ENCODE results near the gene CDY2B. TPM values are rescaled to one million over a fixed set of nuclear protein-coding genes. Genes with fewer than 3 reads are reported as not detected.
"Not testable (repeated sequence)": the region's sequence is repeated elsewhere in the genome, so short reads cannot be mapped to it uniquely, and the experiment has no call there.

Gene CDY2B
- polyA plus RNA-seq, 1 donor from 2014 or later: not detected

DNA sequence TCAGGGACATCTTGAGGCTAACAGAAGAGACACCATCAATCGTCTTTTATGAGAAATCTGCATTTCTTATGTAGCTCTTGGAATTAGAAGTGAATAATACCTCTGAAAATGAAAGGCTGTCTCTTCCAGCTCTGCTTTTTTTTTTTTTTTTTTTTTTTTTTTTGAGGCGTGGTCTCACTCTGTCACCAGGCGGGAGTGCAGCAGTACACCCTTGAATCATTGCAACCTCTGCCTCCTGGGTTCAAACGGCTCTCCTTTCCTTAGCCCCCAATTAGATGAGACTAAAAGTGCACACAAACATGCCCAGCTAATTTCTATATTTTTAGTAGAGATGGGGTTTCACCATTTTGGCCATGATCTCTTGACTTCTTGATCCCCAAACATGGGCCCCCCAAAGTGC lies 12.2 kb downstream of the CDY2B start:
- H3F3A ChIP-seq (ENCODE audit: insufficient read depth, low read length, poor library complexity, severe bottlenecking); H3K27ac ChIP-seq (ENCODE audit: low read length); H3K9me2 ChIP-seq (ENCODE audit: insufficient read depth, low read length); H3K79me2 ChIP-seq (replicated peaks; ENCODE audit: insufficient read depth, low read length); H3K36me3 ChIP-seq (ENCODE audit: insufficient read depth, low read length); H4K20me1 ChIP-seq (ENCODE audit: insufficient read depth); H3K4me2 ChIP-seq (ENCODE audit: low read length); H2AFZ ChIP-seq (ENCODE audit: low read depth, low read length); H3K4me3 ChIP-seq (ENCODE audit: low read length); H3K9me3 ChIP-seq (ENCODE audit: low read length); H3K9ac ChIP-seq (ENCODE audit: low read length); H3K27me3 ChIP-seq (ENCODE audit: insufficient read depth, low read depth, low read length): not testable (repeated sequence)

DNA sequence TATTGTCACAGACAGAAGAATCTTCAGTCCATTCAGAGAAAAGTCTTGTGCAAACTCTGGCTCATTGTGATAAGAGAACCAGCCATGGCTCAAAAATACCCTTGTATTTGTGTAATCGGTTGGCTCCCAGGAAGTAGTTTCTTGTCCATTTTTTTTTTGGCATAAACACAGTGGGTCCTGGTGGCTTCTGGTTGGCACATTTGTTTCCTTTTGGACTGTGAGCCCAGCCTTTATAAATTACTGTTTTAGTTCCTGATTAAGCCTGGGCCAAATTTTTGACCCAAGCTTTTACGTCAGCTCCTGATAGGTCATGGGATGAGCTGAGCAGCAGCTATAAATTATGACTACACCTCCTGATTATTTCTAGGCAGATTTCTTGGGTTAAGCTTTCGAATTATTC lies 19.4 kb downstream of the CDY2B start:
- not testable (repeated sequence) for H3K4me2 ChIP-seq (ENCODE audit: low read length)

DNA sequence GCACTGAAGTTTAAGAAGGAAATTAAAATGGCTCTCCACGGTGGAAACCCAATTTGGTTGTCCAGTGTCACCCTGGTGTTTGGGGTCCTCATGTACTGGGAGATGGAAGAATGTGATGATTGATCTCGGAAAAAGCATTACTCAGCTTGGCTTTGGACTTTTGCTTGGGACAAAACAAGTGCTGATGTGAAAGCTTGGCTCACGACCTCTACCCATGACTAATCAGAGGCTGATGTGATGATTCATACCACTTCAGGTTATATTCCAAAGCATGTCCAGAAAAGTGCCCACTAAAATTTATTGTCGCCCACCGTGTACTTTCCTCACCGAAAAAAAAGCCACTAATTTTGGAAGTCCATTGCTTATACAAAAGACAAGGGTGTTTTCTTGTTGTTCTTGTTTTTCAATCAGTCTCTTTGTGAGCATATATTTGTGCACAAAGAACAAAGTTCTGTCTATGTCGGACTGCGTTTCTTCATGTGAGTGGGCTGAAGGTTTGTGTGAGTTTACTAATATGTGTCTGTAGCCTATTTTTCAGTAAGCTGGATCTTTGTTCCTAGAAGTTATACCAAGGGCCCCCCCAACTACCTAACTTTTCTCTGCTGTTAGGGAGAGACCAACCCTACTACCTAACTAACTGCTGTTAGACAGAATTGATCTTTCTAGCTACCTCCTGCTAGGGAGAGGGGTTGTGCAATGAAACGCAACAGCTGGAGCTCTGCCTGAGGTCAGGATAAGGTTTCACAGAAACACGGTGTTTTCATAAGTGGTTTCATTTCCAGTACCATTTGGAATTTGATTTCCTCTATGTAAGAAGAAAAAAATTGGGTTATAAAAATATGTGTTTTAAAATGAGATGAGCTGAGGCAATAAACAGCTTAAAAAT lies 22.8 kb downstream of the CDY2B start:
- not testable (repeated sequence) for H3K4me2 ChIP-seq (ENCODE audit: low read length); H3K9ac ChIP-seq (ENCODE audit: low read length); H2AFZ ChIP-seq (ENCODE audit: low read depth, low read length); H3F3A ChIP-seq (ENCODE audit: insufficient read depth, low read length, poor library complexity, severe bottlenecking); H4K20me1 ChIP-seq (ENCODE audit: insufficient read depth); H3K9me2 ChIP-seq (ENCODE audit: insufficient read depth, low read length); H3K27ac ChIP-seq (ENCODE audit: low read length); H3K27me3 ChIP-seq (ENCODE audit: insufficient read depth, low read depth, low read length); H3K9me3 ChIP-seq (ENCODE audit: low read length); H3K36me3 ChIP-seq (ENCODE audit: insufficient read depth, low read length); H3K4me3 ChIP-seq (ENCODE audit: low read length); H3K79me2 ChIP-seq (replicated peaks; ENCODE audit: insufficient read depth, low read length)

More for the DNA sequence above, 19.4 kb downstream of the CDY2B start:
- not testable (repeated sequence) for H3K27me3 ChIP-seq (ENCODE audit: insufficient read depth, low read depth, low read length); H3K9me2 ChIP-seq (ENCODE audit: insufficient read depth, low read length); H3K9me3 ChIP-seq (ENCODE audit: low read length); H2AFZ ChIP-seq (ENCODE audit: low read depth, low read length); H3K27ac ChIP-seq (ENCODE audit: low read length); H3K79me2 ChIP-seq (replicated peaks; ENCODE audit: insufficient read depth, low read length); H3F3A ChIP-seq (ENCODE audit: insufficient read depth, low read length, poor library complexity, severe bottlenecking); H4K20me1 ChIP-seq (ENCODE audit: insufficient read depth); H3K9ac ChIP-seq (ENCODE audit: low read length); H3K36me3 ChIP-seq (ENCODE audit: insufficient read depth, low read length); H3K4me3 ChIP-seq (ENCODE audit: low read length)

DNA sequence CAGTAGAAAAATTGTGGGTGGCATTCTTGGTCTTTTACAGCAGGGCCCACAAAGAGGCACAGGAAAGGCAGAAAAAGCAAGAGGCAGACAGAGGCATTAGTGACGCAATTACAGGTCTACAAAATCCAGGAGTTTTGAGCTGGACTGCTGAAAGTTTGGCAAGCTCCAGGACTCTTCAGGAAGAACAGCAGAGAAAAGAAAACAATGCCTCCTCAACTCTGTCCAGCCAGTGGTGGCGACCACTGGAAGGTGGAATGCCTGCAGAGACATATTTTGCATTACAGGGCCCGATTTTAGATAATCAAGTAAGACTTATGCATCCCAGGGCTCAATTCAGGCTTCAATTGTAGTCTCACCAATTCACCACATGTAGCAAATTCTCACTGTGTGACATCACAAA lies 23.5 kb downstream of the CDY2B start:
- not testable (repeated sequence) for H3F3A ChIP-seq (ENCODE audit: insufficient read depth, low read length, poor library complexity, severe bottlenecking); H3K9ac ChIP-seq (ENCODE audit: low read length); H3K79me2 ChIP-seq (replicated peaks; ENCODE audit: insufficient read depth, low read length); H3K9me3 ChIP-seq (ENCODE audit: low read length); H4K20me1 ChIP-seq (ENCODE audit: insufficient read depth); H3K4me2 ChIP-seq (ENCODE audit: low read length); H3K4me3 ChIP-seq (ENCODE audit: low read length); H2AFZ ChIP-seq (ENCODE audit: low read depth, low read length); H3K27me3 ChIP-seq (ENCODE audit: insufficient read depth, low read depth, low read length); H3K9me2 ChIP-seq (ENCODE audit: insufficient read depth, low read length); H3K27ac ChIP-seq (ENCODE audit: low read length); H3K36me3 ChIP-seq (ENCODE audit: insufficient read depth, low read length)

DNA sequence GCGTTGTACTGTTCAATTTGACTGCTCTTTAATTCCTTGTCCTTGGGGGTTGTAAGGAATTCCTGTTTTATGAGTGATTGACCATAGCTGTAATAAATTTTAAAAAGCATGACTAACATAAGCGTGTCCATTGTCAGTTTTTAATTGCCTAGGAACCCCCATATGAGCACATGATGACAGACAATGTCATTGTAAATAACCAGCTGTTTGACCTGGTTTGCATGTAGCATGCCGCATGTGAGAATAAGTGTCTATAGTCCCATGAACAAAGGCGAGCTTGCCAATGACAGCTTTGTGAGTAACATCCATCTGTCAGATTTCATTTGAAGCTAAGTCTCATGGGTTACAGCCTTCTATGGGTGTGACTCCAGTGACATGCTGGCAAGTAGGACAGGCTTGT lies 30.9 kb downstream of the CDY2B start:
- not testable (repeated sequence) for H3K27me3 ChIP-seq (ENCODE audit: insufficient read depth, low read depth, low read length); H4K20me1 ChIP-seq (ENCODE audit: insufficient read depth); H3F3A ChIP-seq (ENCODE audit: insufficient read depth, low read length, poor library complexity, severe bottlenecking); H3K4me3 ChIP-seq (ENCODE audit: low read length); H3K9me3 ChIP-seq (ENCODE audit: low read length); H3K9me2 ChIP-seq (ENCODE audit: insufficient read depth, low read length); H2AFZ ChIP-seq (ENCODE audit: low read depth, low read length); H3K4me2 ChIP-seq (ENCODE audit: low read length); H3K79me2 ChIP-seq (replicated peaks; ENCODE audit: insufficient read depth, low read length); H3K27ac ChIP-seq (ENCODE audit: low read length); H3K36me3 ChIP-seq (ENCODE audit: insufficient read depth, low read length); H3K9ac ChIP-seq (ENCODE audit: low read length)

DNA sequence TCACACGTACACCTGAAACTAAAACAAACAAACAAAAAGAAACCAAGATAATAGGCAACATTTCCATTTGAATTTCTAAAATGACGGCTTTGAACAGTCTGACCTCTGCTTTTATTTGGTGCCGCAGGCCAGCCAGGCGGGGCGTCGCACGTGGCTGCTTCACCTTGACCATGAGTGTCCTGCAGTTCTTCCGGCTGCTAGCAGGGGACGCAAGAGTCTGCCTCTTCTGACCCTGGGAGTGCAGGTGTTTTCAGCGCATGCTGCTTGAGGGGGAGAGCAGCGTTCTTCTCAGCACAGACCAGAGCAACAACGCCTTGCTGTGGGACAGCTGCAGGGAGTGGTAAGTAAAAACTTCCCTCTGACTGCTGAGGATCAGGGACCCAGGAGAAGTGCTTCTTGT lies 47.9 kb downstream of the CDY2B start:
- not testable (repeated sequence) for H3K27ac ChIP-seq (ENCODE audit: low read length); H3K4me3 ChIP-seq (ENCODE audit: low read length); H3K9ac ChIP-seq (ENCODE audit: low read length); H3K9me3 ChIP-seq (ENCODE audit: low read length); H4K20me1 ChIP-seq (ENCODE audit: insufficient read depth); H3K36me3 ChIP-seq (ENCODE audit: insufficient read depth, low read length); H3F3A ChIP-seq (ENCODE audit: insufficient read depth, low read length, poor library complexity, severe bottlenecking); H3K79me2 ChIP-seq (replicated peaks; ENCODE audit: insufficient read depth, low read length); H3K9me2 ChIP-seq (ENCODE audit: insufficient read depth, low read length); H3K27me3 ChIP-seq (ENCODE audit: insufficient read depth, low read depth, low read length); H2AFZ ChIP-seq (ENCODE audit: low read depth, low read length); H3K4me2 ChIP-seq (ENCODE audit: low read length)

Other genes with a start within 250 kb of the CDY2B start
- not detected in 2 replicates for gene CDY2A, start 145.6 kb upstream of the CDY2B start, polyA plus RNA-seq

Measured in neural cell (in vitro differentiated cells).